HepG2 (cell line): Measurements from ENCODE around the gene TTC38. TPM values are rescaled to one million over a fixed set of nuclear protein-coding genes. Genes with fewer than 3 reads are reported as not detected.

Experiments
- ATAC-seq: fragments of 200-7000 bp; cut with Tn5 transposase; 3 replicates; pipeline ENCODE4 v1.9.1; 2020; ENCODE audit warnings: mild to moderate bottlenecking, moderate library complexity
- BruUV-seq: library from RNA; stranded (reverse); fragments of 400-500 nt; replicated peaks from 2 replicates; lab custom pipeline; 2021; lab: Mats Ljungman, UMichigan
- CTCF ChIA-PET: fragments of 300-600 bp; formaldehyde crosslinking; extraction: SDS; loops from one replicate; lab custom pipeline; 2021; ENCODE audit warnings: low total read pairs, inconsistent platforms, low intra/inter-chr PET ratio; lab: Yijun Ruan, JAX
- POLR2A ChIA-PET: fragments of 350-600 bp; sonication (Branson Sonifier 250); formaldehyde crosslinking; loops from one replicate; lab custom pipeline; 2020; ENCODE audit warnings: antibody characterized with exemption, inconsistent platforms; lab: Yijun Ruan, JAX
- DNase-seq: peaks from one replicate; pipeline ENCODE4 v3.0.0-alpha.2; 2015; ENCODE audit warnings: low spot score
- FAIRE-seq: peaks from 3 replicates; lab custom pipeline; 2011; peaks lifted over from hg19 to GRCh38; lab: Jason Lieb, UNC
- H2AFZ ChIP-seq: one replicate; pipeline ENCODE4 v1.6.1; 2011; ENCODE audit warnings: low read length, inconsistent platforms
- H3K27ac ChIP-seq: fragments of 300-600 bp; 3 replicates; pipeline ENCODE4 v1.8.0; 2011; ENCODE audit warnings: mixed run types, mild to moderate bottlenecking, mixed read lengths, low read length, inconsistent platforms; ENCODE audit not compliant: insufficient read depth; ENCODE audit errors: extremely low read length
- H3K27me3 ChIP-seq, 2 experiments: fragments of 200-600 bp in 1 of 2; 2 replicates in 1 of 2; 3 replicates in 1 of 2; pipeline versions ENCODE4 v1.6.0 to v1.8.0; 2011; ENCODE audit warnings: low read length in 2 of 2, mild to moderate bottlenecking in 2 of 2, moderate library complexity in 2 of 2, inconsistent platforms in 1 of 2; ENCODE audit not compliant: insufficient read depth in 2 of 2, control insufficient read depth in 1 of 2
- H3K36me3 ChIP-seq, 2 experiments: fragments of 200-600 bp in 1 of 2; replicated peaks in 1 of 2; 2 replicates in 1 of 2; 3 replicates in 1 of 2; pipeline versions ENCODE4 v1.5.1 to v1.8.0; 2011; ENCODE audit warnings: low read length in 2 of 2, inconsistent platforms in 1 of 2; ENCODE audit not compliant: insufficient read depth in 2 of 2, control insufficient read depth in 1 of 2
- H3K4me1 ChIP-seq: 2 replicates; pipeline ENCODE4 v1.5.1; 2012; ENCODE audit warnings: low read length, inconsistent platforms; ENCODE audit not compliant: insufficient read depth
- H3K4me2 ChIP-seq: 2 replicates; pipeline ENCODE4 v1.6.0; 2011; ENCODE audit warnings: low read depth, low read length, inconsistent platforms
- H3K4me3 ChIP-seq, 3 experiments: fragments of 200-600 bp in 1 of 3; sonication (generic), shearing (Covaris generic) in 1 of 3; replicated peaks in 1 of 3; 2 replicates each; pipeline ENCODE4 v1.5.1; 2011 to 2016; ENCODE audit warnings: low read length in 3 of 3, inconsistent platforms in 2 of 3, low read depth in 2 of 3, mild to moderate bottlenecking in 2 of 3, control low read depth in 1 of 3, mixed read lengths in 1 of 3; ENCODE audit not compliant: insufficient read depth in 1 of 3
- H3K79me2 ChIP-seq: one replicate; pipeline ENCODE4 v1.6.1; 2011; ENCODE audit warnings: low read length, inconsistent platforms; ENCODE audit not compliant: insufficient read depth
- H3K9ac ChIP-seq: 2 replicates; pipeline ENCODE4 v1.6.0; 2011; ENCODE audit warnings: mild to moderate bottlenecking, low read depth, low read length, inconsistent platforms; ENCODE audit not compliant: insufficient read depth
- H3K9me3 ChIP-seq: 2 replicates; pipeline ENCODE4 v1.5.1; 2012; ENCODE audit warnings: mild to moderate bottlenecking, low read length
- H4K20me1 ChIP-seq: 2 replicates; pipeline ENCODE4 v1.6.0; 2011; ENCODE audit warnings: inconsistent platforms, mild to moderate bottlenecking, low read length, moderate library complexity; ENCODE audit not compliant: insufficient read depth
- AKAP8 ChIP-seq: sonication (generic); formaldehyde crosslinking; IDR thresholded peaks from 2 replicates; pipeline ENCODE4 v1.5.1; 2020; ENCODE audit warnings: mild to moderate bottlenecking, missing genetic modification reagents
- KIAA2018 ChIP-seq: sonication (generic); formaldehyde crosslinking; IDR thresholded peaks from 2 replicates; pipeline ENCODE4 v1.5.0; 2020; ENCODE audit warnings: mild to moderate bottlenecking, missing genetic modification reagents, borderline replicate concordance
- KMT2A ChIP-seq: sonication (generic); formaldehyde crosslinking; IDR thresholded peaks from 2 replicates; pipeline ENCODE4 v1.4.0; 2020; ENCODE audit warnings: missing genetic modification reagents
- NFKB2 ChIP-seq: sonication (generic); formaldehyde crosslinking; IDR thresholded peaks from 2 replicates; pipeline ENCODE4 v1.4.0; 2020; ENCODE audit warnings: missing genetic modification reagents, borderline replicate concordance
- PBX3 ChIP-seq: sonication (generic); formaldehyde crosslinking; IDR thresholded peaks from 2 replicates; pipeline ENCODE4 v1.8.1; 2023; ENCODE audit warnings: missing genetic modification reagents, inconsistent platforms, borderline replicate concordance
- ZFYVE20 ChIP-seq: sonication (generic); formaldehyde crosslinking; IDR thresholded peaks from 2 replicates; pipeline ENCODE4 v1.8.0; 2023; ENCODE audit warnings: low read depth, mild to moderate bottlenecking, moderate library complexity, missing genetic modification reagents, borderline replicate concordance
- WGBS: methylation state at CpG from one replicate; pipeline ENCODE4 v1.1.6; 2017; ENCODE audit warnings: low lambda C conversion rate; 5-methylcytosine and 5-hydroxymethylcytosine counted together
- in situ Hi-C: cut with HindIII; loops from 2 replicates; pipeline ENCODE4 v1.10.0; 2017; ENCODE audit warnings: low pct_unique_long_range_greater_than_20kb; ENCODE audit not compliant: extremely low pct_ligation_motif_present
- intact Hi-C: fragments of 100-400 bp; cut with micrococcal nuclease; formaldehyde crosslinking; loops from one replicate; pipeline ENCODE4 v1.10.0; 2022; ENCODE audit not compliant: unreplicated experiment
- polyA plus RNA-seq, 8 experiments: library from polyadenylated mRNA; depleted of rRNA in 3 of 8; stranded (reverse) in 7 of 8; unstranded in 1 of 8; fragments of >200 nt; fragmentation: Illumina TruSeq in 4 of 8; extraction: Trizol in 4 of 8; gene quantifications; 2 replicates each; pipeline versions ENCODE4 v1.2.1 to v1.2.3, GENCODE V29; 2011 to 2016; ENCODE audit warnings: low read depth in 4 of 8, missing spikeins in 1 of 8, mixed read lengths in 1 of 8; ENCODE audit not compliant: insufficient read depth in 1 of 8
- total RNA-seq, 5 experiments: library from RNA; depleted of rRNA; stranded (reverse); fragments of >200 nt; fragmentation: Illumina TruSeq; extraction: Trizol; gene quantifications; 2 replicates each; pipeline ENCODE4 v1.2.3, GENCODE V29; 2016; ENCODE audit warnings: low read depth in 1 of 5

Gene TTC38
- total and polyA plus RNA-seq, 2 of the 13 experiments (the other 11 are each of a cell fraction or from before 2014, with no cell fraction given): 101 to 105 TPM

GRCh38 chr22:46259374-46259773 is 8.4 kb upstream of the TTC38 start:
- TF ChIP-seq KIAA2018 (CRISPR knock-in tag) (no peak), PBX3 (no peak), NFKB2 (no peak), AKAP8 (CRISPR knock-in tag) (no peak), KMT2A (CRISPR knock-in tag) (no peak), ZFYVE20 (CRISPR knock-in tag) (no peak)
- ChIA-PET POLR2A (interaction anchor here (0.6 to 2.0 kb wide), 3 partner anchors 8 to 9 kb away, joined by 4 to 6 read pairs (median 4); partner anchors contain the start of genes CDPF1 and TTC38), CTCF (no interaction called here)
- no peak overlapping the region for H3K4me3 ChIP-seq
- FAIRE-seq (no peak), DNase-seq (no peak), ATAC-seq (no peak)
- H3K79me2 ChIP-seq: no peaks in the 10 kb centered on the region
- no peak overlapping the region for H3K9ac ChIP-seq
- H4K20me1 ChIP-seq: no peaks in the 10 kb centered on the region
- in situ Hi-C loops (no loop called here), intact Hi-C loops (no loop called here)
- no peaks in the 10 kb centered on the region for H3K9me3 ChIP-seq
- no peaks in the 10 kb centered on the region for H3K36me3 ChIP-seq
- no peaks in the 10 kb centered on the region for H3K27me3 ChIP-seq
- H3K27ac ChIP-seq: no peak overlapping the region
- WGBS: 61% methylated on average over 12 of the region's 12 CpGs
- H3K4me2 ChIP-seq: no peak overlapping the region
- BruUV-seq: no TSS peak
- H3K4me1 ChIP-seq: peaks cover 35% of the 10 kb centered on the region
- no peak overlapping the region for H2AFZ ChIP-seq
